ENCODE results near the gene UBASH3B.
"Not testable (repeated sequence)": the region's sequence is repeated elsewhere in the genome, so short reads cannot be mapped to it uniquely, and the experiment has no call there.

UBASH3B gene

DNA sequence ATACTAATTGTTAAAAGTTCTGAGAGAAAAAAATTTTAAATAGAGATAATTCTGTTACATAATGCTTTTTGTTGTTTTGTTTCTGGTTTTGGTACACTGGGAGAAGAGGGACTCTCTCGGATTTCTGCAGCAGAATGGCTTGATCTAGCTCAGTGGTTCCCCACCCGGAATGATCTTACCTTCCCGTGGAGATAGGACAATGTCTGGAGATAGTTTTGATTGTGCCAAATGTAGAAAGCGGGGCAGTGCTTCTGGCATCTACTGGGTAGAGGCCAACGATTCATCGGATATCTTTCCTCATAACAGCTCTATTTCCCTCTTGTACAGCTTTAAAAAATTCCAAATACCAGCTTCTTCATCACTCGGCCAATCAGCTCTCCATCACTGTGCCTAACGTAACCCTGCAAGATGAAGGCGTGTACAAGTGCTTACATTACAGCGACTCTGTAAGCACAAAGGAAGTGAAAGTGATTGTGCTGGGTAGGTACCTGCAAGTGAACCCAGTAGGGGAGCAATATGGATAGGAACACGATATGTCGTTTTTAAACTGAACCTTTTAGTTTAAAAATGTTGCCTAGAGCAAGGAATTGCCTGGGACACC lies 195.9 kb downstream of the UBASH3B start:
- no peak for DNase-seq (ENCODE audit: low read depth in 2 of 2)

DNA sequence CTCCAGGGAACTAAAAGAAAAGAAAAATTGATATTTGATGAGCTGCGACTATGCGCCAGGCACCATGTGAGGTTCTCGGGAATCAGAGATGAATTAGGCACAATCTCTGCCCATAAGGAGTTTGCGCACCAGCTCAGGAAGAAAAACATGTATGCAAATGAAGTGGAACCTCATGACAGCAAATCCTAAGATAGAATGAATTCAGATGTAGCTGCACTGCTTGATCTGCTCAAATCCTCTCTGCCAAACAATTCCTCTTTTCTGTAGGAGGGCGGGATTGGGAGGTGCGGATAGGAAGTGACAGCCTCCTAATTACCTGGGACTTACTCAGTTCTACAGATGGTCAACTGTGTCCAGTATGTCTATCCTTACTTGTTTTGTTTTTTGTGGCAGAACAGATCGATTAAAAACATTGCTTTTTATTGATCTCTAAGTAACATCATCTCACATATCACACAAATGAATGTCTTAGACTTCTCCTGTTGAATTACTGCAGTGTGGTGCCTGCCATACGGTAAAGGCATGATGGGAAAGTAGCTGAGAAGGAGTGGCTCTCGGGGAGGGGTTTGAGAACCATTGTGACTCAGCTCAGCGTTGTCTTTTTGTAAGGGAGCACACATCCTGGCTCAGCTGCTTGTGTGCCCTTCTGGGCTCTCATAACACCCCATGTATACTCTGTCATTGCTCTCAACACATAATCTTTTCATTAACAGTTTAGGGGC lies 196.7 kb downstream of the UBASH3B start:
- DNase-seq (ENCODE audit: low read depth in 2 of 2): peak in 1 of 2 donors; percentile 18

DNA sequence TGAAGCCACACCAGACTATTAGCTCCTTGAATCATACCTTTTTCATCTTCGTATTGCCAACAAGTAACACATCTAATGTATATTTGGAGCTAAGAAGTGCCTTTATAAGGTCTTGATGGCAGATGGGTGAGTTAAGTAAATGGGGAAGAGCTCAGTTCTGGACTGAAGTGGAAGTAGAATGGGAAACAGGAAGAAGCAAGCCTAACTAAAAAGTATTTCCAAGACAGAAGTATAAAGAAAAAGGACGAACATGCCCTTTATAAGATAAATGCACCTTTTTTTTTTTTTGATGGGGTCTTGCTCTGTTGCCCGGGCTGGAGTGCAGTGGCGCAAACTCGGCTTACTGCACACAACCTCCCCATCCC lies 197.3 kb downstream of the UBASH3B start:
- no peak for DNase-seq (ENCODE audit: low read depth in 2 of 2)

DNA sequence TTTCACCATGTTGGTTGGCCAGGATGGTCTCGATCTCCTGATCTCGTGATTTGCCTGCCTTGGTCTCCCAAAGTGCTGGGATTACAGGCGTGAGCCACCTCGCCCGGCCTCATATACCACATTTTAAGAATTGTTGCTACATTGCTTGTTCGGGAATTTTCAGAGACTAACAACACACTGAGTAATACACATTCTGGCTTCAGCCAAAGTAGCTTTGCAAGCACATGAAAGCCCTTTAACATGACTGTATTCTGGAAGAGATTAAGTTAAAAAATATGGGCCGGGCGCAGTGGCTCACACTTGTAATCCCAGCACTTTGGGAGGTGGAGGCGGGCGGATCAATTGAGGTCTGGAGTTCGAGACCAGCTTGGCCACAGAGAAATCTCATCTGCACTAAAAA lies 197.7 kb downstream of the UBASH3B start:
- no peak for DNase-seq (ENCODE audit: low read depth in 2 of 2)

DNA sequence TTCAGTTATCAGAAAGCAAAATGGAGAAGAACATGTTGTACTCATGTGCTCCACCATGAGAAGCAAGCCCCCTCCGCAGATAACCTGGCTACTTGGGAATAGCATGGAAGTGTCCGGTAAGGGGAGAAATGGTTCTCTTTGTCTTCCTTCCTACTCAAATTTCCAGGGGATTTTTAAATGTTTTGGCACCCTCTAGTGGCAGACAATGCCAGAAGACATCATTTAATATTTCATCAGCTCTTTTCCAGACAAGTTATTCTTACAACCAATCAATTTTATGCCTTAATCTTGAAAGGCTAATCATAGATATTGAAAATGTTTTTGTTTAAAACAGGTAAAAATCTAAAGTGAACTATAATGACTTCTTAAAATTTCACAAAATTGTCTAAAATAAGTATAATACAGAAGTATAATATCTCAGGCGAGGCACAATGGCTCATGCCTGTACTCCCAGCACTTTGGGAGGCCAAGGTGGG lies 198.5 kb downstream of the UBASH3B start:
- DNase-seq (ENCODE audit: low read depth in 2 of 2): peak in 1 of 2 donors; percentile 40

- DNase-seq (ENCODE audit: low read depth in 2 of 2): no peak
Observed at GRCh38 chr11:122861631-122862030, 206.1 kb downstream of the UBASH3B start.

- DNase-seq (ENCODE audit: low read depth in 2 of 2): no peak
Observed at GRCh38 chr11:122862091-122862490, 206.6 kb downstream of the UBASH3B start.

DNA sequence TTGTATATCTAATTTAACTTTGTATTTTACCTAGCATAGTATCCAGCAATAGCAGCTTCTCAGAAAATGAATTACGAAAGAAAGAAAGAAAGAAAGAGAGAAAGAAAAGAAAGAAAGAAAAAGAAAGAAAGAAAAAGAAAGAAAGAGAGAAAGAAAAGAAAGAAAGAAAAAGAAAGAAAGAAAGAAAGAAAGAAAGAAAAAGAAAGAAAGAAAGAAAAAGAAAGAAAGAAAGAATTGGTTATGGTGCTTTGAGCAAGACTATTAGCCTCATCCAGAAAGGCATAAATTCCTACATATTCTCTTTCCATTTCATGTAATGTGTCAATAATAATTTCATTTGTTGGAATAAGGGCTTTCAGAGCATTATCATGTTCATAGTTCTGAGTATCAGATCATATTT lies 207.6 kb downstream of the UBASH3B start:
- DNase-seq (ENCODE audit: low read depth in 2 of 2): not testable (repeated sequence)

DNA sequence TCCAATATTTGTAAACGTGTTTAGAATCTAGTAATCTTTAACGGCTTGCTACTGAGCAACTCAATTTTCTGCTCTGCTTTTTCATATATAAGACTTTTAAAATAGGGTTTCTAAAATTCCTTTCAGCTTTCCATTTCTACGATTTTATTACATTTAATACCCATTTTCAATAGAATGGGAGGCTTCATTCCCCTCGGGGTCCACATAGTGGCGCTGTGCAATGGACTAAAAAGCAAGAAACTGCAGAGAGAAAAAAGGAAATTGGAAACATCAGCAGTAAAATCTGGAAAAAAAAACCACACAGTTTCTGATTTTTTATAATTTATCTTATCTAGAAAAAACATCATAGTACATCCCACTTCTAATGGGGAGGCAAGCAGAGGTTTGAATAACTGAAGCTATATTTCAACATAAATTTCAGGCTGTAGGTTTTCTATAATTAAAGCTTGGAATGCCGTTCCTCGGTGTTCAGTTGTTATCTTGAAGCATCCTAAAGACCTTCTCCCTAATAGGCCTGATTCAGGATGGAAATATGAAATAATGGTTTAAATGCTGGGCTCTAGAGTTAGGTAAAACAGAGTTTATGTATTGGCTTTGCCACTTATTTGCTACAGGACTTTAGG lies 208.3 kb downstream of the UBASH3B start:
- no peak for DNase-seq (ENCODE audit: low read depth in 2 of 2)
